Uterus (tissue), 4 donors: ENCODE measurements around the gene MAN2B1. TPM values are rescaled to one million over a fixed set of nuclear protein-coding genes. Genes with fewer than 3 reads are reported as not detected.
"Not testable (repeated sequence)": the region's sequence is repeated elsewhere in the genome, so short reads cannot be mapped to it uniquely, and the experiment has no call there.

ENCODE experiments used
- DNase-seq, 2 donors: peaks; one replicate each; pipeline ENCODE4 v3.0.0-alpha.2; 2019 to 2020
- H3K27ac ChIP-seq, 2 donors: fragments of 200-600 bp; sonication (generic); 1 replicate in 1 of 2; 2 replicates in 1 of 2; pipeline ENCODE4 v1.5.1; 2016 to 2018
- H3K27me3 ChIP-seq, 2 donors: fragments of 200-600 bp; sonication (generic); one replicate each; pipeline ENCODE4 v1.5.1; 2018 to 2019; ENCODE audit warnings: control low read depth in 1 of 2
- H3K36me3 ChIP-seq, 2 donors: fragments of 200-600 bp; sonication (generic); one replicate each; pipeline ENCODE4 v1.5.1; 2019; ENCODE audit warnings: control low read depth in 1 of 2
- H3K4me1 ChIP-seq, 2 donors: fragments of 200-600 bp; sonication (generic); one replicate each; pipeline ENCODE4 v1.5.1; 2018 to 2019; ENCODE audit warnings: control low read depth in 1 of 2
- H3K4me3 ChIP-seq, 2 donors: fragments of 200-600 bp; sonication (generic); 1 replicate in 1 of 2; 2 replicates in 1 of 2; pipeline ENCODE4 v1.5.1; 2018 to 2019; ENCODE audit warnings: mild to moderate bottlenecking in 1 of 2
- H3K9me3 ChIP-seq, 2 donors: fragments of 200-600 bp; sonication (generic); one replicate each; pipeline ENCODE4 v1.5.1; 2019; ENCODE audit warnings: control low read depth in 1 of 2
- POLR2A ChIP-seq, 2 donors: fragments of 450-650 bp; IDR thresholded peaks; one replicate each; pipeline ENCODE4 v1.6.1; 2016; ENCODE audit warnings: antibody characterized with exemption in 2 of 2, mild to moderate bottlenecking in 1 of 2, moderate library complexity in 1 of 2
- intact Hi-C: fragments of 100-400 bp; cut with DNase I; formaldehyde crosslinking; loops from one replicate; pipeline ENCODE4 v1.15.1; 2023; ENCODE audit warnings: low total_unique reads
- total RNA-seq, 4 donors: library from RNA; depleted of rRNA in 3 of 4; stranded (reverse); fragments of >200 nt in 3 of 4; gene quantifications; one replicate each; pipeline versions ENCODE4 v1.1.0 to v1.2.4, GENCODE V29; 2014 to 2023
- TF ChIP-seq, protein P1 (sequence below), 4 experiments: fragments of 200-600 bp in 2 of 4; fragments of 450-650 bp in 2 of 4; sonication (generic) in 2 of 4; IDR thresholded peaks; one replicate each; pipeline ENCODE4 v1.5.1; 2016 to 2019; ENCODE audit warnings: antibody characterized with exemption in 4 of 4, mild to moderate bottlenecking in 2 of 4, moderate library complexity in 1 of 4
- donor health status: DM: yes; HTN: yes; CAD: no.

The MAN2B1 gene
- total RNA-seq, 4 donors from 2014 or later, result 15.9 to 54.1 (median 42.8) TPM

GRCh38 chr19:12681074-12681987 lies 14.8 kb upstream of the MAN2B1 start, which contains the start of gene DHPS:
Gene DHPS (minus strand): TSS chr19:12681880. CDS start chr19:12681766, 114 bp downstream.
- H3K9me3 ChIP-seq, result no peaks in the 10 kb centered on the region
- H3K4me3 ChIP-seq, result peak within 1 kb of the TSS; percentile 93 to 96
- intact Hi-C loops, result no loop called here
- no peaks in the 10 kb centered on the region for H3K27me3 ChIP-seq
- TF ChIP-seq, protein P1, sequence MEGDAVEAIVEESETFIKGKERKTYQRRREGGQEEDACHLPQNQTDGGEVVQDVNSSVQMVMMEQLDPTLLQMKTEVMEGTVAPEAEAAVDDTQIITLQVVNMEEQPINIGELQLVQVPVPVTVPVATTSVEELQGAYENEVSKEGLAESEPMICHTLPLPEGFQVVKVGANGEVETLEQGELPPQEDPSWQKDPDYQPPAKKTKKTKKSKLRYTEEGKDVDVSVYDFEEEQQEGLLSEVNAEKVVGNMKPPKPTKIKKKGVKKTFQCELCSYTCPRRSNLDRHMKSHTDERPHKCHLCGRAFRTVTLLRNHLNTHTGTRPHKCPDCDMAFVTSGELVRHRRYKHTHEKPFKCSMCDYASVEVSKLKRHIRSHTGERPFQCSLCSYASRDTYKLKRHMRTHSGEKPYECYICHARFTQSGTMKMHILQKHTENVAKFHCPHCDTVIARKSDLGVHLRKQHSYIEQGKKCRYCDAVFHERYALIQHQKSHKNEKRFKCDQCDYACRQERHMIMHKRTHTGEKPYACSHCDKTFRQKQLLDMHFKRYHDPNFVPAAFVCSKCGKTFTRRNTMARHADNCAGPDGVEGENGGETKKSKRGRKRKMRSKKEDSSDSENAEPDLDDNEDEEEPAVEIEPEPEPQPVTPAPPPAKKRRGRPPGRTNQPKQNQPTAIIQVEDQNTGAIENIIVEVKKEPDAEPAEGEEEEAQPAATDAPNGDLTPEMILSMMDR (IDR thresholded peaks at IDR 0.05), result peak in 1 of 4 experiments; percentile 19
- peak; percentile 15 to 53 for TF ChIP-seq POLR2A (IDR thresholded peaks at IDR 0.05)
- H3K4me1 ChIP-seq, result no peaks in the 10 kb centered on the region
- DNase-seq, result peak; percentile 89 to 96
- no peaks in the 10 kb centered on the region for H3K36me3 ChIP-seq
- H3K27ac ChIP-seq, result peak within 1 kb of the TSS; percentile 88 to 98

DNA sequence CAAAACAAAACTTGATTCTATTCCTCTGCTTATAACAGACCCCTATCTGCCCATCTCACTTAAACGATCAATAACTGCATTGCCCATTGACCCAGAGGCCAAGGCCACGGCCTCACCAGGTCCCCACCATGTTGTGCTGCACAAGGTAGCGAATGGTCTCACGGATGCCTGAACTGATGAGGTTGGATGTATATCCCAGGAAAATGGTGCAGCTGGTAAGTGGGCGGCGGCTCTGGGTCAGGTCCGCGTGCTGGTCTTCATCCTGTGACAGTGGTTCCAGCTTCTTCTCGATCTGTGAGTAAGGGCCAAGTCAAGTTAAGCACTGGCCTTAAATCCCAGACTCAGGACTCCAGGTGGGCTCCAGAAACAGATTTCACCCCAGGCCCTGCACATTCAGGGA lies 13.5 kb upstream of the MAN2B1 start:
- Histone ChIP-seq H3K4me3 (no peak overlapping the region), H3K9me3 (no peaks in the 10 kb centered on the region), H3K27ac (no peak overlapping the region), H3K4me1 (no peaks in the 10 kb centered on the region), H3K27me3 (no peaks in the 10 kb centered on the region), H3K36me3 (no peaks in the 10 kb centered on the region)
- DNase-seq, result no peak
- TF ChIP-seq POLR2A (IDR thresholded peaks at IDR 0.05), result no peak
- TF ChIP-seq, protein P1 (IDR thresholded peaks at IDR 0.05), result no peak
- intact Hi-C loops, result no loop called here

- H3K36me3 ChIP-seq, H3K4me3 ChIP-seq: not testable (repeated sequence)
Observed at GRCh38 chr19:12678039-12678438, 11.5 kb upstream of the MAN2B1 start.

DNA sequence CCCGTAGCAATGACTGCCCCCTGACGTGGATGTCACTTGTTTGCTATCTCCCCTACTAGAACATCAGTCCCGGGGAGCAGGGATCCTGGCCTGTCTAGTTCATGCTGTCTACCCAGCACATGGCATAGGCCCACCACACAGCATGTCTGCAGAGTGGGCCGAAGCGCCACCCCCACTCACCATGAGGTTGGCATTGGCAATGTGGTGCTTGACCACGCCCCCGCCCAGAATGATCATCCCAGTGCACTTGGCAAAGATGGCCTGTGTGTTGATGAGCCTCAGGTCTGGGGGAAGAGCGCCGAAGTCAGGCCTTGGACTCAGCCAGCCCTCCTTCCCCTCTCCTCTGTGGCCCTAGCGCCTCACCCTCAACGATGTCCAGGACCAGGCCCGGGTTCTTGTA lies 10.4 kb upstream of the MAN2B1 start:
- Histone ChIP-seq H3K27ac (no peak overlapping the region), H3K4me1 (no peaks in the 10 kb centered on the region), H3K9me3 (no peaks in the 10 kb centered on the region), H3K36me3 (no peaks in the 10 kb centered on the region), H3K4me3 (no peak overlapping the region), H3K27me3 (no peaks in the 10 kb centered on the region)
- intact Hi-C loops, result no loop called here
- TF ChIP-seq, protein P1 (IDR thresholded peaks at IDR 0.05), result no peak
- no peak for TF ChIP-seq POLR2A (IDR thresholded peaks at IDR 0.05)
- no peak for DNase-seq

More at GRCh38 chr19:12678039-12678438, 11.5 kb upstream of the MAN2B1 start:
- H3K27ac ChIP-seq, DNase-seq, H3K9me3 ChIP-seq, intact Hi-C loops, H3K4me1 ChIP-seq, H3K27me3 ChIP-seq: not testable (repeated sequence)

DNA sequence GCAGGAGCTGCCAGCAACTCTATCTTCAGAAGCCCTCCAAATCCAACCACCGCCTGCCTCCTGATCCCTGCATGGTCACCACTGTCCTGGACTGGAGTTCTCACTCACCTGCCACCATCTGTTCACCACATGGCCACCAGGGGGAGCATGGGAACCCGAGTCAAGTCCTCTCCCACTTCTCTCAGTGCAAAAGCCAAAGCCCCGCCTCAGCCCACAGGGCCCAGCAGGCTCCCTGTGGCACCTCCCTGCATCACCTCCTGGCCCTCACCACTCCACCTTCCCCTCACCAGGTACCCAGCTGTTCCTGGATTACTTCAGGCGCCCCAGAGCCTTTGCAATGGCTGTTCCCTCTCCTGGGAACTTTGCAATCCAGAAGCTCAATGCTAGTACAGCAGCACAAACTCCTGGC lies 9.8 kb upstream of the MAN2B1 start:
- intact Hi-C loops, result no loop called here
- H3K36me3 ChIP-seq, result no peaks in the 10 kb centered on the region
- no peak overlapping the region for H3K27ac ChIP-seq
- no peak overlapping the region for H3K4me3 ChIP-seq
- TF ChIP-seq POLR2A (IDR thresholded peaks at IDR 0.05), result no peak
- TF ChIP-seq, protein P1 (IDR thresholded peaks at IDR 0.05), result peak; percentile 69 to 73 (median 72)
- H3K27me3 ChIP-seq, result no peaks in the 10 kb centered on the region
- DNase-seq, result peak; percentile 74 to 78
- no peaks in the 10 kb centered on the region for H3K9me3 ChIP-seq
- H3K4me1 ChIP-seq, result no peaks in the 10 kb centered on the region
